ENCODE results near the gene PXYLP1.
"Not testable (repeated sequence)": the region's sequence is repeated elsewhere in the genome, so short reads cannot be mapped to it uniquely, and the experiment has no call there.

PXYLP1 gene

DNA sequence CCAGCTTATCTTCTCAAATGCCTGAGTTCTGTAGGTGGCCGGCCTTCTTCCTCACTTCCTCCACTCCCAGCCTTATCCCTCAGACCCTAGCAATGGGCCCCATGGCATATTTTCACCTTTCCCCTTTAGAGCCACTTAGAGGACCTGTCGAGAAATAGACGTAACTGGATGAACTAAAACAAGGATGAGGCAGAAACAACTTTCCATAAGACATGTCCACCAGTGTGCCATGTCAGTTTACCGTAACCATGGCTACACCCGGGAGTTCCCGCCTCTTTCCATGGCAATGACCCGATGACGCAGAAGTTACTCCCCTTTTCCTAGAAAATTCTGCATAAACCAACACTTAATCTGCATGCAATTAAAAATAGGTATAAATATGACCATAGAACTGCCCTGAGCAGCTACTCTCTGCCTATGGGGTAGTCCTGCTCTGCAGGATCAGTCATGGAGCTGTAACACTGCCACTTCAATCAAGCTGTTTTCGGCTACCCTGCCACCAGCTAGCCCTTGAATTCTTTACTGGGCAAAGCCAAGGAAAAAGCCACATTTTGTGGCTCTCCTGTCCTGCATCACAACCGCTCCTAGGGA is 81.6 kb downstream of the PXYLP1 start:
- no peak overlapping the region for H3K27ac ChIP-seq (ENCODE audit: low read length)
- H3K4me1 ChIP-seq (ENCODE audit: insufficient read depth, low read length): peaks cover 24% of the 10 kb centered on the region
- DNase-seq: no peak
- no peak overlapping the region for H3K4me3 ChIP-seq (ENCODE audit: low read depth in 1 of 2, low read length in 2 of 2)
- no peaks in the 10 kb centered on the region for H3K36me3 ChIP-seq (ENCODE audit: insufficient read depth, low read length)
- H3K9ac ChIP-seq (ENCODE audit: low read depth, low read length): no peak overlapping the region
- H3K79me2 ChIP-seq (ENCODE audit: insufficient read depth, low read length): peaks cover 8% of the 10 kb centered on the region
- peak overlapping the region; percentile 75 for H3K4me2 ChIP-seq (ENCODE audit: insufficient read depth, low read length)
- ATAC-seq (ENCODE audit: insufficient read depth, low read depth): no peak
- H4K20me1 ChIP-seq (ENCODE audit: insufficient read depth, low read length): no peaks in the 10 kb centered on the region
- no peaks in the 10 kb centered on the region for H3K9me3 ChIP-seq (ENCODE audit: insufficient read depth, low read length, severe bottlenecking)
- H3K27me3 ChIP-seq (ENCODE audit: insufficient read depth, low read length, poor library complexity): no peaks in the 10 kb centered on the region
- TF ChIP-seq CTCF (IDR thresholded peaks at IDR 0.05; ENCODE audit: borderline replicate concordance, extremely low read depth, low read length, poor library complexity, severe bottlenecking) (no peak), EZH2 (IDR thresholded peaks at IDR 0.05; ENCODE audit: borderline replicate concordance, low read depth, low read length, severe bottlenecking) (no peak)
- H2AFZ ChIP-seq (ENCODE audit: low read depth, low read length): no peak overlapping the region

DNA sequence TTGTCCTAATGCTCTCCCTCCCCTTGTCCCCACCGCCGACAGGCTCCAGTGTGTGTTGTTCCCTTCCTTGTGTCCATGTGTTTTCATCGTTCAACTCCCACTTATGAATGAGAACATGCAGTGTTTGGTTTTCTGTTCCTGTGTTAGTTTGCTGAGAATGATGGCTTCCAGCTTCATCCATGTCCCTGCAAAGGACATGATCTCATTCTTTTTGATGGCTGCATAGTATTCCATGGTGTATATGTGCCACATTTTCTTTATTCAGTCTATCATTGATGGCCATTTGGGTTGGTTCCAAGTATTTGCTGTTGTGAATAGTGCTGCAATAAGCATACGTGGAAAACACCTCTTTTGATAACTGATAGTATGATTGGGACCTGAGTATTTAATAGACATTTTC is 82.8 kb downstream of the PXYLP1 start:
- not testable (repeated sequence) for H4K20me1 ChIP-seq (ENCODE audit: insufficient read depth, low read length); DNase-seq; H3K9me3 ChIP-seq (ENCODE audit: insufficient read depth, low read length, severe bottlenecking); H3K4me3 ChIP-seq (ENCODE audit: low read depth in 1 of 2, low read length in 2 of 2); H3K4me2 ChIP-seq (ENCODE audit: insufficient read depth, low read length); H3K9ac ChIP-seq (ENCODE audit: low read depth, low read length); H3K27me3 ChIP-seq (ENCODE audit: insufficient read depth, low read length, poor library complexity); ATAC-seq (ENCODE audit: insufficient read depth, low read depth); H3K36me3 ChIP-seq (ENCODE audit: insufficient read depth, low read length); H3K27ac ChIP-seq (ENCODE audit: low read length); H3K79me2 ChIP-seq (ENCODE audit: insufficient read depth, low read length); H2AFZ ChIP-seq (ENCODE audit: low read depth, low read length)
- peaks cover 22% of the 10 kb centered on the region for H3K4me1 ChIP-seq (ENCODE audit: insufficient read depth, low read length)

- Histone ChIP-seq H3K4me3 (ENCODE audit: low read depth in 1 of 2, low read length in 2 of 2) (no peak overlapping the region), H3K4me1 (ENCODE audit: insufficient read depth, low read length) (peaks cover 12% of the 10 kb centered on the region), H3K36me3 (ENCODE audit: insufficient read depth, low read length) (no peaks in the 10 kb centered on the region), H3K27ac (ENCODE audit: low read length) (no peak overlapping the region), H3K79me2 (ENCODE audit: insufficient read depth, low read length) (no peaks in the 10 kb centered on the region), H3K27me3 (ENCODE audit: insufficient read depth, low read length, poor library complexity) (no peaks in the 10 kb centered on the region), H3K9me3 (ENCODE audit: insufficient read depth, low read length, severe bottlenecking) (no peaks in the 10 kb centered on the region), H3K4me2 (ENCODE audit: insufficient read depth, low read length) (no peak overlapping the region), H3K9ac (ENCODE audit: low read depth, low read length) (no peak overlapping the region), H2AFZ (ENCODE audit: low read depth, low read length) (no peak overlapping the region), H4K20me1 (ENCODE audit: insufficient read depth, low read length) (no peaks in the 10 kb centered on the region)
- TF ChIP-seq EZH2 (IDR thresholded peaks at IDR 0.05; ENCODE audit: borderline replicate concordance, low read depth, low read length, severe bottlenecking): no peak
- DNase-seq (no peak), ATAC-seq (ENCODE audit: insufficient read depth, low read depth) (no peak)
Observed at GRCh38 chr3:141316851-141317250, 85.2 kb downstream of the PXYLP1 start.

GRCh38 chr3:141320399-141321108 is 88.9 kb downstream of the PXYLP1 start:
- no peaks in the 10 kb centered on the region for H4K20me1 ChIP-seq (ENCODE audit: insufficient read depth, low read length)
- H3K27ac ChIP-seq (ENCODE audit: low read length): no peak overlapping the region
- no peaks in the 10 kb centered on the region for H3K36me3 ChIP-seq (ENCODE audit: insufficient read depth, low read length)
- DNase-seq: no peak
- no peaks in the 10 kb centered on the region for H3K9me3 ChIP-seq (ENCODE audit: insufficient read depth, low read length, severe bottlenecking)
- H3K9ac ChIP-seq (ENCODE audit: low read depth, low read length): no peak overlapping the region
- no peak overlapping the region for H3K4me2 ChIP-seq (ENCODE audit: insufficient read depth, low read length)
- no peaks in the 10 kb centered on the region for H3K79me2 ChIP-seq (ENCODE audit: insufficient read depth, low read length)
- TF ChIP-seq EZH2 (IDR thresholded peaks at IDR 0.05; ENCODE audit: borderline replicate concordance, low read depth, low read length, severe bottlenecking) (no peak), CTCF (IDR thresholded peaks at IDR 0.05; ENCODE audit: borderline replicate concordance, extremely low read depth, low read length, poor library complexity, severe bottlenecking) (no peak)
- no peaks in the 10 kb centered on the region for H3K27me3 ChIP-seq (ENCODE audit: insufficient read depth, low read length, poor library complexity)
- H2AFZ ChIP-seq (ENCODE audit: low read depth, low read length): no peak overlapping the region
- no peaks in the 10 kb centered on the region for H3K4me1 ChIP-seq (ENCODE audit: insufficient read depth, low read length)
- H3K4me3 ChIP-seq (ENCODE audit: low read depth in 1 of 2, low read length in 2 of 2): no peak overlapping the region
- ATAC-seq (ENCODE audit: insufficient read depth, low read depth): no peak; the same call in 2 of the 3 replicates

Measured in DND-41 (cell line).